Caki2 (cell line): ENCODE measurements around the gene SCRG1. TPM values are rescaled to one million over a fixed set of nuclear protein-coding genes. Genes with fewer than 3 reads are reported as not detected.
A peak's percentile ranks its signal among the peaks of the same experiment; 100 is the strongest.

ENCODE experiments used
- DNase-seq: peaks from one replicate; pipeline ENCODE4 v3.0.0-alpha.2; 2015; ENCODE audit warnings: low read depth
- in situ Hi-C: cut with HindIII; loops from 2 replicates; pipeline ENCODE4 v1.10.0; 2016; ENCODE audit warnings: low sequenced_read_pairs, low pct_unique_long_range_greater_than_20kb, mixed read lengths
- total RNA-seq: library from RNA; depleted of rRNA; stranded (reverse); fragments of >200 nt; shearing (Covaris generic); gene quantifications from 2 replicates; pipeline ENCODE4 v1.2.3, GENCODE V29; 2014; ENCODE audit warnings: low replicate concordance

Gene SCRG1
- total RNA-seq, 1 experiment from 2014 or later, result not detected

GRCh38 chr4:173370477-173371291, 28.2 kb downstream of the SCRG1 start, which contains the start of gene SAP30:
Gene SAP30, plus strand, starts transcription at chr4:173370954. Its CDS starts 229 bp downstream, at chr4:173371183.
- in situ Hi-C loops, result no loop called here
- peak; percentile 96 for DNase-seq

GRCh38 chr4:173370130-173370476, 28.8 kb downstream of the SCRG1 start:
- no peak for DNase-seq
- in situ Hi-C loops, result no loop called here

- in situ Hi-C loops, result no loop called here
- peak; percentile 12 for DNase-seq
Measured at GRCh38 chr4:173367946-173368345, 31.0 kb downstream of the SCRG1 start.

GRCh38 chr4:173367285-173367684, 31.6 kb downstream of the SCRG1 start:
- peak; percentile 16 for DNase-seq
- in situ Hi-C loops, result no loop called here

- no peak for DNase-seq
- in situ Hi-C loops, result no loop called here
Measured at GRCh38 chr4:173365359-173365996, 33.4 kb downstream of the SCRG1 start.

GRCh38 chr4:173362666-173363065, 36.2 kb downstream of the SCRG1 start:
- in situ Hi-C loops, result no loop called here
- DNase-seq, result no peak

- in situ Hi-C loops, result no loop called here
- DNase-seq, result no peak
Measured at GRCh38 chr4:173360587-173361221, 38.2 kb downstream of the SCRG1 start.

GRCh38 chr4:173357939-173358338, 41.0 kb downstream of the SCRG1 start:
- DNase-seq, result no peak
- in situ Hi-C loops, result no loop called here

GRCh38 chr4:173347467-173347866, 51.4 kb downstream of the SCRG1 start:
- in situ Hi-C loops, result no loop called here

GRCh38 chr4:173346074-173346473, 52.8 kb downstream of the SCRG1 start:
- no peak for DNase-seq
- in situ Hi-C loops, result no loop called here

More at GRCh38 chr4:173347467-173347866, 51.4 kb downstream of the SCRG1 start:
- no peak for DNase-seq

GRCh38 chr4:173345648-173346047, 53.3 kb downstream of the SCRG1 start:
- in situ Hi-C loops, result no loop called here
- DNase-seq, result no peak

GRCh38 chr4:173343832-173344397, 55.0 kb downstream of the SCRG1 start:
- no peak for DNase-seq

GRCh38 chr4:173337463-173337862, 61.5 kb downstream of the SCRG1 start:
- in situ Hi-C loops, result no loop called here
- no peak for DNase-seq

More at GRCh38 chr4:173343832-173344397, 55.0 kb downstream of the SCRG1 start:
- in situ Hi-C loops, result no loop called here

GRCh38 chr4:173334891-173335752, 63.8 kb downstream of the SCRG1 start:
- peak; percentile 93 for DNase-seq
- in situ Hi-C loops, result no loop called here
